ENCODE measurements around the gene HAUS1. TPM values are rescaled to one million over a fixed set of nuclear protein-coding genes. Genes with fewer than 3 reads are reported as not detected.

HAUS1 gene
- total RNA-seq, 4 donors from 2014 or later = 8.1 to 20.6 (median 13.3) TPM

DNA sequence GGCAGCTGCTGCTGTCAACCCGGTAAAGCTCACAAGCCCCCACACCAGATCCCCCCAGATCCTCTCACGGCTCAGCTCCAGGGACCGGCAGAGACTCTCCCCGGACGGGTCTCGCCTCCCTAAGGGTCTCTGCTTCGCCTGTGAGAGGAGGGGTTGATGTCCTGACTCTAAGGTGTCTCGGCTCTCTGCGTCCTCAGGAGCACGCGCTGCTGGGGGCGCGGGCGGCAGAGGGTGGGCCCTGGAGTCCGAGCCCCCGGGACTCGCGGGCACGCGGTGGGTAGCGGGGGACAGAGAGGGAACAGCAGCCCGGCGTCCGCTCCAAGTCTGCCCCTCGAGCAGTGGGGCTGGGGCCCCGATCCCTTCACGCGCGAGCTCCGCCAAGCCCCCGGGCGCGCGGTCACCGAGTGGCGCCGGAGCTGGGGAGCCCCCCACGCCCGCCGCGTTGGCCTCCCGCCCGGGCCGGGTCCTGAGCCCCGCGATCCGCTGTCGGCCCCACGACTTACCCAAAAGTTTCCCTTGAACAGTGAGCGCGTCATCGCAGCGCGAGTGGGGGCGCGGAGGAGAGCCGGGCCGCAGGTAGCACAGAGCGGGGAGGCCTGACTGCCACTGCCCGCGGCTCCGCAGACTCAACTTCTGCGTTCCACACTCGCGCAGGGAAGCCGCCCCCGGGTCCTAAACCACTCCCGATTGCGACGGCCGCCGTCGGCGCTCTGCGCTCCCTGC is 32.4 kb upstream of the HAUS1 start, which contains the start of gene PSTPIP2:
TSS of gene PSTPIP2 (minus strand) at position 608 of the 723 bp plus-strand sequence. CDS start at position 536, 72 bp downstream.
- H3K27ac ChIP-seq = peak within 1 kb of the TSS; percentile 71 to 87 (median 74)
- in situ Hi-C loops (cut with MboI; ENCODE audit: low sequenced_read_pairs in 4 of 4) = loop anchor here in 3 of 4 donors (10.0 to 25.0 kb wide), 4 partner anchors 107 to 410 kb away; partner anchors contain the start of gene EPG5 (in 2 of the 3)
- H3K36me3 ChIP-seq = no peaks in the 10 kb centered on the region
- peaks cover 16% of the 10 kb centered on the region in 2 donors for H3K4me1 ChIP-seq
- intact Hi-C loops (cut with DNase I; ENCODE audit: low total_unique reads) = loop anchor here (2.0 to 10.0 kb wide), 5 partner anchors 43 to 405 kb away; partner anchors contain the start of gene EPG5
- ATAC-seq (peak; percentile 51 to 55), DNase-seq (peak; percentile 46 to 62)
- no peaks in the 10 kb centered on the region for H3K27me3 ChIP-seq
- H3K9me3 ChIP-seq = no peaks in the 10 kb centered on the region
- peak within 1 kb of the TSS; percentile 70 to 83 (median 74) for H3K4me3 ChIP-seq
- peak in 1 of 2 donors; percentile 55 for TF ChIP-seq POLR2A (IDR thresholded peaks at IDR 0.05)
- TF ChIP-seq, protein P1, sequence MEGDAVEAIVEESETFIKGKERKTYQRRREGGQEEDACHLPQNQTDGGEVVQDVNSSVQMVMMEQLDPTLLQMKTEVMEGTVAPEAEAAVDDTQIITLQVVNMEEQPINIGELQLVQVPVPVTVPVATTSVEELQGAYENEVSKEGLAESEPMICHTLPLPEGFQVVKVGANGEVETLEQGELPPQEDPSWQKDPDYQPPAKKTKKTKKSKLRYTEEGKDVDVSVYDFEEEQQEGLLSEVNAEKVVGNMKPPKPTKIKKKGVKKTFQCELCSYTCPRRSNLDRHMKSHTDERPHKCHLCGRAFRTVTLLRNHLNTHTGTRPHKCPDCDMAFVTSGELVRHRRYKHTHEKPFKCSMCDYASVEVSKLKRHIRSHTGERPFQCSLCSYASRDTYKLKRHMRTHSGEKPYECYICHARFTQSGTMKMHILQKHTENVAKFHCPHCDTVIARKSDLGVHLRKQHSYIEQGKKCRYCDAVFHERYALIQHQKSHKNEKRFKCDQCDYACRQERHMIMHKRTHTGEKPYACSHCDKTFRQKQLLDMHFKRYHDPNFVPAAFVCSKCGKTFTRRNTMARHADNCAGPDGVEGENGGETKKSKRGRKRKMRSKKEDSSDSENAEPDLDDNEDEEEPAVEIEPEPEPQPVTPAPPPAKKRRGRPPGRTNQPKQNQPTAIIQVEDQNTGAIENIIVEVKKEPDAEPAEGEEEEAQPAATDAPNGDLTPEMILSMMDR (IDR thresholded peaks at IDR 0.05 in 4 of 5, conservative IDR thresholded peaks at IDR 0.05 in 1 of 5) = no peak

DNA sequence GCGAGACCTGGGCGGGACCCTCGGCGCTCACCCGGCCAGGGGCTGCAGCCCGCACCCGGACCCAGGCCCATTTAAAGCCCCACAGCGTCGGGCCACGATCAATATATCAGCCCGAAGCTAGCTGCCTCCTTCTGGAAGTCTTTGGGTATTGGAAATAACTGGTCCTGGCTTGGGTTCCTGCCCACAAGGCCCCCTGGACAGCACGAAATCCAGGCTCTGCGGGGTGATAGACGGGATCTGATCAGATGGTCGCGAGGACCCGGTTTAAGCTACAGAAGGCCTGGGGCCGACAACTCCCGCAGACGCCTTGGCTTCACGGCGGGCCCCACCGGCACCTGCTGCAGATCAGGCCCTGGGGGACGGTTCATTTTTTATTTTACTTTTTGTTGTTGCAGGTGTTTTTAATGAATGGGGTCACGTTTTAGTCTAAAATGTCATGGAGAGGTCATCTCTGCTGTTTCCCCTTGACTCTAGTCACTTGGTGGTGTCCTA is 31.8 kb upstream of the HAUS1 start:
- TF ChIP-seq, protein P1 (IDR thresholded peaks at IDR 0.05 in 4 of 5, conservative IDR thresholded peaks at IDR 0.05 in 1 of 5) = no peak
- TF ChIP-seq POLR2A (IDR thresholded peaks at IDR 0.05) = no peak
- Histone ChIP-seq H3K4me1 (peaks cover 16% of the 10 kb centered on the region in 2 donors), H3K36me3 (no peaks in the 10 kb centered on the region), H3K27me3 (no peaks in the 10 kb centered on the region), H3K9me3 (no peaks in the 10 kb centered on the region), H3K27ac (peak overlapping the region; percentile 71 to 87 (median 74)), H3K4me3 (peak overlapping the region; percentile 70 to 83 (median 74))
- in situ Hi-C loops (cut with MboI; ENCODE audit: low sequenced_read_pairs in 4 of 4) (loop anchor here in 3 of 4 donors (10.0 to 25.0 kb wide), 4 partner anchors 108 to 410 kb away; partner anchors contain the start of gene EPG5 (in 2 of the 3)), intact Hi-C loops (cut with DNase I; ENCODE audit: low total_unique reads) (loop anchor here (2.0 to 10.0 kb wide), 5 partner anchors 44 to 405 kb away; partner anchors contain the start of gene EPG5)
- DNase-seq (no peak), ATAC-seq (no peak)

- in situ Hi-C loops (cut with MboI; ENCODE audit: low sequenced_read_pairs in 4 of 4) (loop anchor here in 3 of 4 donors (10.0 to 25.0 kb wide), 4 partner anchors 108 to 411 kb away; partner anchors contain the start of gene EPG5 (in 2 of the 3)), intact Hi-C loops (cut with DNase I; ENCODE audit: low total_unique reads) (loop anchor here (2.0 to 10.0 kb wide), 5 partner anchors 44 to 406 kb away; partner anchors contain the start of gene EPG5)
- H3K4me3 ChIP-seq = peak overlapping the region in 2 of 4 donors; percentile 71 to 76
- no peaks in the 10 kb centered on the region for H3K27me3 ChIP-seq
- H3K9me3 ChIP-seq = no peaks in the 10 kb centered on the region
- peak overlapping the region in 1 of 4 donors; percentile 87 for H3K27ac ChIP-seq
- no peaks in the 10 kb centered on the region for H3K36me3 ChIP-seq
- ATAC-seq = no peak
- H3K4me1 ChIP-seq = peaks cover 16% of the 10 kb centered on the region in 2 donors
- no peak for DNase-seq
- TF ChIP-seq POLR2A (IDR thresholded peaks at IDR 0.05) = no peak
- TF ChIP-seq, protein P1 (IDR thresholded peaks at IDR 0.05 in 4 of 5, conservative IDR thresholded peaks at IDR 0.05 in 1 of 5) = no peak
Measured at GRCh38 chr18:46072959-46073358, 31.2 kb upstream of the HAUS1 start.

GRCh38 chr18:46073474-46074331 is 30.5 kb upstream of the HAUS1 start:
- no peak overlapping the region for H3K27ac ChIP-seq
- DNase-seq (no peak), ATAC-seq (peak; percentile 62 to 70)
- peaks cover 16% of the 10 kb centered on the region in 2 donors for H3K4me1 ChIP-seq
- H3K36me3 ChIP-seq = peaks cover 0 to 3% of the 10 kb centered on the region in 2 donors
- TF ChIP-seq POLR2A (IDR thresholded peaks at IDR 0.05) = no peak
- TF ChIP-seq, protein P1 (IDR thresholded peaks at IDR 0.05 in 4 of 5, conservative IDR thresholded peaks at IDR 0.05 in 1 of 5) = peak; percentile 58 to 72 (median 66)
- H3K9me3 ChIP-seq = no peaks in the 10 kb centered on the region
- H3K4me3 ChIP-seq = no peak overlapping the region
- H3K27me3 ChIP-seq = no peaks in the 10 kb centered on the region
- in situ Hi-C loops (cut with MboI; ENCODE audit: low sequenced_read_pairs in 4 of 4) = loop anchor here in 3 of 4 donors (10.0 to 25.0 kb wide), 4 partner anchors 109 to 411 kb away; partner anchors contain the start of gene EPG5 (in 2 of the 3)
- intact Hi-C loops (cut with DNase I; ENCODE audit: low total_unique reads) = loop anchor here (2.0 to 10.0 kb wide), 5 partner anchors 45 to 406 kb away; partner anchors contain the start of gene EPG5
